NCI-H146 treated with DMSO at 0.1 percent for 48 hours (cell line): Measurements from ENCODE around the gene SPTBN4.
"Not testable (repeated sequence)": the region's sequence is repeated elsewhere in the genome, so short reads cannot be mapped to it uniquely, and the experiment has no call there.

ENCODE experiments used
- DNase-seq: peaks from one replicate; lab custom pipeline; 2025; ENCODE audit not compliant: unreplicated experiment; lab: John Stamatoyannopoulos, UW

SPTBN4 gene

GRCh38 chr19:40528078-40528477, 61.3 kb downstream of the SPTBN4 start:
- no peak for DNase-seq

- no peak for DNase-seq
These were observed 61.8 kb downstream of the SPTBN4 start for GRCh38 chr19:40528533-40529092.

DNA sequence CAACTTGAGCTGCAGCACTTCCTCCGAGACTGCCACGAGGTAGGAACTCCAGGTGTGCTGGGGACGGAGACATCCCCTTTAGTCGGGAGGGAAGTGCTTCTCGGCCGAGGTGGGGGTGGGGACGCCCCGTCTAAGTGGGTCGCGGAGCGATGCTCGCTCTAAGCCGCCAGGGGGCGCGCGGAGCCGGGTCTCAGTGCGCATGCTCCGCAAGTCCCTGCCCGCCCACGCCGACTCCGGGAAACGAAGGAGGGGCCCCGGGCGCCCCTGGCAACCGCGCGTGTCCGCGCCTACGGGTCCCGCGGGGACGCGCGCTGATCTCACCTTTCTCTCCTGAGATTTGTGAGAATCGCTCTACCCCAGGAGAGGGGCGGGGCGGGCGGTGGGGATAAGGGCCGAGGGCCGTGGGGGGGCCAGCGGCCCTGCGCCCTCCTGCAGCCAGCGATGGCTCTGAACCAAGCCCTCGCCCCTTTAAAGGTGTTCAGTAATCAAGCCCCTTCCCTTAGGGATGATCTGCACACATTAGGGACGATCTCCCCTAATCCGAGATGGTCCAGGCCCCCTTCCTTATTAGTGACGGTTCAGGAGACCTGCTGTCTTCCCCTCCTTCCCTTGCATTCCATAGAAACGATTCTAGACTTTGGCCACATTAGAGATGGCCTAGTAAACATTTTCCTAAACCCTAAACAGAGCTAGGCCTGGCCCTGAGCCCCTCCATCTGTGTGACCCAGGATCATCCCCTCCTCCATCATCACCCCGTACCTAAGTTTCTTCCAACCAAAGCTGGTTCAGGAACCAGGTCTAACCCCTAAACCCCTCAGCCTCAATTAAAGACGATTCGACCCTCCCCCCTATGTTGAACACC, 62.5 kb downstream of the SPTBN4 start:
- peak; percentile 53 for DNase-seq

GRCh38 chr19:40530091-40530901, 63.5 kb downstream of the SPTBN4 start:
- no peak for DNase-seq

- DNase-seq: no peak
These were observed 66.7 kb downstream of the SPTBN4 start for GRCh38 chr19:40533508-40533907.

DNA sequence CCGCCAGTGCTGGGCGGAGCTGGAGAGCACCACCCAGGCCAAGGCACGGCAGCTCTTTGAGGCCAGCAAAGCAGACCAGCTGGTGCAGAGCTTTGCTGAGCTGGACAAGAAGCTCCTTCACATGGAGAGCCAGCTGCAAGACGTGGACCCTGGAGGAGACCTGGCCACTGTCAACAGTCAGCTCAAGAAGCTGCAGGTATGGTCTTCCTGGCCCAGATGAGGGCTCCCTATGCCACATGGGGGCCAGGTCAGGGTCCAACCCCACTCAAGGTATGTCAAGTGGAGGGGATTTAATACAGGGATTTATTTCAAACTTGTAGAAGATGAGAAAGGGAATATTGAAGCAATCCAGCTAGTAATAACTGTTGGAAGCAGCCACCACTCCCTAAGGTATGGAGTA, 67.3 kb downstream of the SPTBN4 start:
- DNase-seq: no peak

DNA sequence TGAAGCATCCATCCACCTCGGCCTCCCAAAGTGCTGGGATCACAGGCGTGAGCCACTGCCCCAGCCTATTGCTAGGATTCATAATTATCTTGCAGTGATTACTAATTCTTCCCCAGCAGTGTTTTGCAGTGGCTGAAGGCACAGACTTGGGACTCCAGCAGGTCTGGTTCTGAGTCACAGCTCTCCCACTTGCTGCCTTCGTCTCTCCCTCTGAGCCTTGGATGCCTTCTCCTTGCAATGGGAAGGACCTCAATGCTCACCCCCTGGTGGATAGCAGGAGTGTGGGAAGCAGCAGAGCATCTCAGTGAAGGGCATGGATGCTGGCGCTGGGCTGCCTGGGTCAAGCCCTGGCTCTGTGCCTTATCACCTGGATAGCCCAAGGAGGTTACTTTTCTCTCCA, 72.3 kb downstream of the SPTBN4 start:
- DNase-seq: no peak

GRCh38 chr19:40542202-40542859, 75.5 kb downstream of the SPTBN4 start:
- no peak for DNase-seq

DNA sequence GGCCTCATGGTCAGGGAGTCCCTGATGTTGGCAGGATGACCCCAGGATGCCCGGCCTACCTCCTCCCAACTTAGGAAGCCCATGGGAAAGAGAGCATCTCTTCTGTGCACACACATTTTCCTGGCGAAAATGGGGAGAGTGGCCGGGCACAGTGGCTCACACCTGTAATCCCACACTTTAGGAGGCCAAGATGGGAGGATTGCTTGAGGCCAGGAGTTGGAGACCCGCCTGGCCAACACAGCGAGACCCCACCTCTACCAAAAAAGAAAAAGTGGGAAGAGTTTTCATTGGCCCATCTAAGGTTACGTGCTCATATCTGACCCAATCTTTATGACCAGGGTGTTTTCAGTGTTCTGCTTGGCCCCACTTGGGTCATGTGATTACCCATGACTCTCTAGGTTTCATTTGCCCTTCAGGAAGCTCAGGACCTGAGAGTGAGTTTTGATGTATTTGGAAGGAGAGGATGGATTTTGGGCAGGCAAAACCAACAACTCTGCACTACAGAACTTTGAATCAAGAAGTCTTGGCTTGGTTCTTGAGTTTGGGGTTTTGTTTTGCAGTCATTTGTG, 76.3 kb downstream of the SPTBN4 start:
- no peak for DNase-seq

GRCh38 chr19:40546153-40546841, 79.5 kb downstream of the SPTBN4 start:
- not testable (repeated sequence) for DNase-seq

DNA sequence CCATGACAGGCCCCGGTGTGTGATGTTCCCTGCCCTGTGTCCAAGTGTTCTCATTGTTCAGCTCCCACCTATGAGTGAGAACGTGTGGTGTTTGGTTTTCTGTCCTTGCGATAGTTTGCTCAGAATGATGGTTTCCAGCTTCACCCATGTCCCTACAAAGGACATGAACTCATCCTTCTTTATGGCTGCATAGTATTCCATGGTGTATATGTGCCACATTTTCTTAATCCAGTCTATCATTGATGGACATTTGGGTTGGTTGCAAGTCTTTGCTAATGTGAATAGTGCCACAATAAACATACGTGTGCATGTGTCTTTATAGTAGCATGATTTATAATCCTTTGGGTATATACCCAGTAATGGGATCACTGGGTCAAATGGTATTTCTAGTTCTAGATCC, 80.4 kb downstream of the SPTBN4 start:
- DNase-seq: not testable (repeated sequence)

DNA sequence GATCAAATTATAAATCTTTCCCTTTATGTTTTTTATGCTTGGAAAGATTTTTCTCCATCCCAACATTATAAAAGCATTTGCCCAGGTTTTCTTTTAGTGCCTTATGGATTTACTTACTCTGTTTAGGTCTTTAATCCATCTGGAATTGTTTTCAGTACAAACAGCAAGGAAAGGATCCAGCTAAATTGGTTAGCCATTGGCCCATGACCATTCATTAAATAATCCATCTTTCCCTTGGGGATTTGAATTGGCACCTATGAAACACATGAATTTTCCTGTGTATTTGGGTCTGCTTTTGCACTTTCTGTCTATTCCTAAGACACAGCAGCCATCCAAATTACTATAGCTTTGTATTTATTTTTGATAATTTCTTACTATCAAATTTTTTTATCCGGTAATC, 81.0 kb downstream of the SPTBN4 start:
- DNase-seq: no peak

DNA sequence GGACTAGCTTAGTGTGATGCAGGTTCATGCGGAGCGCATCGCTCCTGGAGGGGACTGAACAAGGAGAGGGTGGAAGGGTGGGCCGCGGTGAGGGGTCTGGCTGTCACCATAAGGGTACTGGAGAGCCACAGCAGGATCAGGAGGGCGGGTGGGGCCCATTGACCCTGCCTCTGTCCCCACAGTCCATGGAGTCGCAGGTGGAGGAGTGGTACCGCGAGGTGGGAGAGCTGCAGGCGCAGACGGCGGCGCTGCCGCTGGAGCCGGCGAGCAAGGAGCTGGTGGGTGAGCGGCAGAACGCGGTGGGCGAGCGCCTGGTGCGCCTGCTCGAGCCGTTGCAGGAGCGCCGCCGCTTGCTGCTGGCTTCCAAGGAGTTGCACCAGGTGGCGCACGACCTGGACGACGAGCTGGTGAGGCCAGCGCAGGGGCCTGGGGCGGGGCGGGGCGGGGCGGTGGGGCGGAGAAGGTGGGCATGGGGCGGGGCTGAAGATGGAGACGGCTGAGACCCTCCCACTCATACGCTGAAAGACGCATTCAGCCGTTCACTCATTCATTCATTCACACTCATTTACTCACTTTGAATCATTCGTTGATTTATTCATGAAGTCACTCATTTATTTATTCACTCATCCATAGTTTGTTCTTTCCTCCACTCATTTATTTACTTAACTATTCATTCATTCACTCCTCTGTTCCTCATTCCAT, 82.4 kb downstream of the SPTBN4 start:
- DNase-seq: no peak

DNA sequence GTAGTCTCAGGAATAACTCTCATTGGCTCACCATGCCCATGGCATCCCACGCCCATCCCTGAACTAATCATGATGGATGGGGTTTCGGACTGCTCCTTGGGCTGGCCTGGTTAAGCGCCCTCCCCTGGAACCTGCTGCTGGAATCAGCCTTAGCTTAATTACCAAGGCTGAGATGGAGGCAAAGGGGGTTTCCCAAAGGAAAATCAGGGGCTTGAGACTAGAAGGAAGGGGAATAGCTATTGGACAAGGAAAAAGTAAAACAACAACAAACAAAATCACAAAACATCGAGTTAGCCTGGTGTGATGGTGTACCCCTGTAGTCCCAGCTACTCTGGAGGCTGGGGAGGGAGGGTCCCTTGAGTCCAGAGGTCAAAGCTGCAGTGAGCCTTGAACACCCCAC, 84.2 kb downstream of the SPTBN4 start:
- DNase-seq: no peak

- DNase-seq: no peak
These were observed 86.0 kb downstream of the SPTBN4 start for GRCh38 chr19:40552848-40553247.

GRCh38 chr19:40553885-40554857, 87.4 kb downstream of the SPTBN4 start:
- DNase-seq: peak; percentile 40

DNA sequence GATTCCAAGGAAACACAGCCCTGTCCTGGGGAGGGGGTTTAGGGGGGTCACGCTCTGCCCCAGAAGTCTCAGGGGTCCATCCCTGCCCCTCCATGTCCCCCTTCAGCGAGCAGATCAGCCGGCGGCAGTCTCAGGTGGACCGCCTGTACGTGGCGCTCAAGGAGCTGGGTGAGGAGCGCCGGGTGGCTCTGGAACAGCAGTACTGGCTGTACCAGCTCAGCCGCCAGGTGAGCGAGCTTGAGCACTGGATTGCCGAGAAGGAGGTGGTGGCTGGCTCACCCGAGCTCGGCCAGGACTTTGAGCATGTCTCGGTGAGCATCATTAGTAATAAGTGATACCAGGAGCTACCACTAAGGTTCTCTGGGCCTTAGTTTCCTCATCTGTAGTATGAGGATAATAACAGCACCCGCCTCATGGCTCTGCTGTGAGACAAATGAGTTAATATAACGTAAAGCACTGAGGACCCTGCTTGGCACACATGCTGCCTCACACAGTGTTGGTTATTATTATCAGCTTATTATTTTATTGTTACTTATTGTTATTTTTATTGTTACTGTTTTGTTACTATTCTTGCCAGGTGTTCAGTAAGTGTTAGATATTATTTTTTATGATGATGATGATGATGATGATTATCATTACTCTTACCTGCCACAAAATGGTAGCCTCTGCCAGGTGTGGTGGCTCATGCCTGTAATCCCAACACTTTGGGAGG, 89.3 kb downstream of the SPTBN4 start:
- no peak for DNase-seq

GRCh38 chr19:40556953-40557530, 90.2 kb downstream of the SPTBN4 start:
- DNase-seq: no peak
